ENCODE measurements around the gene CSF2.
"Not testable (repeated sequence)": the region's sequence is repeated elsewhere in the genome, so short reads cannot be mapped to it uniquely, and the experiment has no call there.

CSF2 gene

GRCh38 chr5:132110930-132111329 is 37.3 kb downstream of the CSF2 start:
- no peak for DNase-seq (ENCODE audit: low spot score)

DNA sequence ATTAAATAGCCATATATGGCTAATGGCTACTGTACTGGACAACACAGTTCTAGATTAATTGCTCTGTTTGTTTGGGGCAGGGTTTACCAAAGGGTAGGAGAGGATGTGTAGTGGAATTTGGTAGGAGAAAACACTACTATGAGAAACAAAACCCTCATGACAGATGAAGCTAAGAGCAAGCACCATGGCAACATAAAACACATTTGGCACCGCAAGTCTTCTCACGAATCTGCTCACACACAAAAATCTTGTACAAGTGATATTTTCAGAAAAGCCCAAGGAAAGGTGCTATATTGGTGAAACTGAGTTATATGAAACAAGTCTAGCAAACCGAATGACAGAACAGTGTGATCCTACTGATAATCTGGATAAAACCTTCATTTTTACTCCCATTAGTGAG is 38.5 kb downstream of the CSF2 start:
- DNase-seq (ENCODE audit: low spot score), result no peak

GRCh38 chr5:132114150-132115121 is 40.8 kb downstream of the CSF2 start:
- DNase-seq (ENCODE audit: low spot score), result no peak

GRCh38 chr5:132115375-132115774 is 41.8 kb downstream of the CSF2 start:
- no peak for DNase-seq (ENCODE audit: low spot score)

GRCh38 chr5:132116072-132116471 is 42.5 kb downstream of the CSF2 start:
- no peak for DNase-seq (ENCODE audit: low spot score)

DNA sequence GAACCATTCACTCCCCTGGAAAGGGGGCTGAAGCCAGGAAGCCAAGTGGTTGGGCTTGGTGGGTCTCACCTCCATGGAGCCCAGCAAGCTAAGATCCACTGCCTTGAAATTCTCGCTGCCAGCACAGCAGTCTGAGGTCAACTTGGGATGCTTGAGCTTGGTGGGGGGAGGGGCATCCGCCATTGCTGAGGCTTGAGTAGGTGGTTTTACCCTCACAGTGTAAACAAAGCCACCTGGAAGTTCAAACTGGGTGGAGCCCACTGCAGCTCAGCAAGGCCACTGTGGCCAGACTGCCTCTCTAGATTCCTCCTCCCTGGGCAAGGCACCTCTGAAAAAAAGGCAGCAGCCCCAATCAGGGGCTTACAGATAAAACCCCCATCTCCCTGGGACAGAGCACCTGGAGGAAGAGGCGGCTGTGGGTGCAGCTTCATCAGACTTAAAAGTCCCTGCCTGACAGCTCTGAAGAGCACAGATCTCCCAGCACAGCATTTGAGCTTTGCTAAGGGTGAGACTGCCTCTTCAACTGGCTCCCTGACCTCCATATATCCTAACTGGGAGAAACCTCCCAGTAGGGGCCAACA is 43.4 kb downstream of the CSF2 start:
- not testable (repeated sequence) for DNase-seq (ENCODE audit: low spot score)

GRCh38 chr5:132120717-132121116 is 47.1 kb downstream of the CSF2 start:
- not testable (repeated sequence) for DNase-seq (ENCODE audit: low spot score)

GRCh38 chr5:132122971-132123370 is 49.4 kb downstream of the CSF2 start:
- not testable (repeated sequence) for DNase-seq (ENCODE audit: low spot score)

DNA sequence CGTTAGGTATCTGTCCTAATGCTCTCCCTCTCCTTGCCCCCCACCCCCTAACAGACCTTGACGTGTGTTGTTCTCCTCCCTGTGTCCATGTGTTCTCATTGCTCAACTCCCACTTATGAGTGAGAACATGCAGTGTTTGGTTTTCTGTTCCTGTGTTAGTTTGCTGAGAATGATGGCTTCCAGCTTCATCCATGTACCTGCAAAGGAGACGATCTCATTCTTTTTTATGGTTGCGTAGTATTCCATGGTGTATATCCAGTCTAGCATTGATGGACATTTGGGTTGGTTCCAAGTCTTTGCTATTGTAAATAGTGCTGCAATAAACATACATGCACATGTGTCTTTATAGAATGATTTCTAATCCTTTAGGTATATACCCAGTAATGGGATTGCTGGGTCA is 50.0 kb downstream of the CSF2 start:
- DNase-seq (ENCODE audit: low spot score), result not testable (repeated sequence)

Data from SW480 (cell line).